Measurements from ENCODE around the gene HSPB2. TPM values are rescaled to one million over a fixed set of nuclear protein-coding genes. Genes with fewer than 3 reads are reported as not detected.
A peak's percentile ranks its signal among the peaks of the same experiment; 100 is the strongest.

The HSPB2 gene
- total and polyA plus RNA-seq, 9 donors: 0.34 to 11.8 (median 7.6) TPM; not detected in 1

GRCh38 chr11:111945198-111945597 is 32.7 kb downstream of the HSPB2 start:
- 45 to 56% (median 47%) methylated on average over 1 of the region's 1 CpG for WGBS, 3 donors
- H3K9me3 ChIP-seq: no peaks in the 10 kb centered on the region
- no peaks in the 10 kb centered on the region for H3K36me3 ChIP-seq
- intact Hi-C loops (cut with DNase I): no loop called here
- peaks cover 8% of the 10 kb centered on the region for H3K4me1 ChIP-seq (ENCODE audit: insufficient read depth)
- H3K27me3 ChIP-seq: no peaks in the 10 kb centered on the region
- TF ChIP-seq CTCF (IDR thresholded peaks at IDR 0.05): no peak
- no peak for TF ChIP-seq EP300 (IDR thresholded peaks at IDR 0.05)
- no peak for TF ChIP-seq POLR2A (IDR thresholded peaks at IDR 0.05)
- no peak for DNase-seq
- H3K27ac ChIP-seq: peak overlapping the region in 1 of 2 donors; percentile 12
- no peak overlapping the region for H3K4me3 ChIP-seq

GRCh38 chr11:111946499-111946898 is 34.0 kb downstream of the HSPB2 start:
- H3K27ac ChIP-seq: no peak overlapping the region
- intact Hi-C loops (cut with DNase I): no loop called here
- H3K27me3 ChIP-seq: no peaks in the 10 kb centered on the region
- H3K9me3 ChIP-seq: no peaks in the 10 kb centered on the region
- no peak for TF ChIP-seq CTCF (IDR thresholded peaks at IDR 0.05)
- TF ChIP-seq EP300 (IDR thresholded peaks at IDR 0.05): no peak
- no peak for TF ChIP-seq POLR2A (IDR thresholded peaks at IDR 0.05)
- WGBS, 3 donors: 84 to 89% (median 87%) methylated on average over 3 of the region's 3 CpGs
- H3K36me3 ChIP-seq: no peaks in the 10 kb centered on the region
- peaks cover 8% of the 10 kb centered on the region for H3K4me1 ChIP-seq (ENCODE audit: insufficient read depth)
- no peak for DNase-seq
- no peak overlapping the region for H3K4me3 ChIP-seq

- H3K4me1 ChIP-seq (ENCODE audit: insufficient read depth): peaks cover 8% of the 10 kb centered on the region
- TF ChIP-seq CTCF (IDR thresholded peaks at IDR 0.05) (no peak), EP300 (IDR thresholded peaks at IDR 0.05) (no peak), POLR2A (IDR thresholded peaks at IDR 0.05) (no peak)
- intact Hi-C loops (cut with DNase I): no loop called here
- no peaks in the 10 kb centered on the region for H3K9me3 ChIP-seq
- no peak for DNase-seq
- no peak overlapping the region for H3K4me3 ChIP-seq
- H3K27ac ChIP-seq: no peak overlapping the region
- H3K36me3 ChIP-seq: no peaks in the 10 kb centered on the region
- no peaks in the 10 kb centered on the region for H3K27me3 ChIP-seq
Observed at GRCh38 chr11:111947143-111947542, 34.6 kb downstream of the HSPB2 start.

GRCh38 chr11:111949519-111950426 is 37.2 kb downstream of the HSPB2 start:
- H3K4me1 ChIP-seq (ENCODE audit: insufficient read depth): peaks cover 8% of the 10 kb centered on the region
- WGBS, 3 donors: 32 to 34% (median 33%) methylated on average over 7 of the region's 7 CpGs
- no peak overlapping the region for H3K4me3 ChIP-seq
- intact Hi-C loops (cut with DNase I): no loop called here
- H3K27ac ChIP-seq: no peak overlapping the region
- no peak for DNase-seq
- no peaks in the 10 kb centered on the region for H3K27me3 ChIP-seq
- H3K9me3 ChIP-seq: no peaks in the 10 kb centered on the region
- TF ChIP-seq EP300 (IDR thresholded peaks at IDR 0.05) (no peak), CTCF (IDR thresholded peaks at IDR 0.05) (no peak), POLR2A (IDR thresholded peaks at IDR 0.05) (no peak)
- H3K36me3 ChIP-seq: no peaks in the 10 kb centered on the region

All from ovary (tissue), 9 donors.